ENCODE results near the gene ANTXR1. TPM values are rescaled to one million over a fixed set of nuclear protein-coding genes. Genes with fewer than 3 reads are reported as not detected.

The ANTXR1 gene
- 81.2 TPM for total RNA-seq
- long read RNA-seq, full-length matches to known transcripts = 5 of 25 reads
- long read RNA-seq, partial matches to known transcripts = 18 of 25 reads
- long read RNA-seq, other reads (novel, unspliced or antisense) = 2 of 25 reads

GRCh38 chr2:69013142-69013839, at the start of gene ANTXR1:
Gene ANTXR1 (plus strand): TSS chr2:69013179. CDS start chr2:69013500, 321 bp downstream.
- H3K4me1 ChIP-seq = peaks cover 13% of the 10 kb centered on the region
- DNase-seq = peak; percentile 70
- TF ChIP-seq CTCF (IDR thresholded peaks at IDR 0.05) = no peak
- no peaks in the 10 kb centered on the region for H3K9me3 ChIP-seq
- H3K27me3 ChIP-seq = no peaks in the 10 kb centered on the region
- H3K36me3 ChIP-seq = no peaks in the 10 kb centered on the region
- intact Hi-C loops (cut with DNase I) = loop anchor here (10.0 kb wide), 1 partner anchor 292 kb away; no protein-coding TSS in a partner anchor
- peak within 1 kb of the TSS; percentile 75 for H3K27ac ChIP-seq
- peak; percentile 70 for ATAC-seq
- H3K4me3 ChIP-seq = peak within 1 kb of the TSS; percentile 78

GRCh38 chr2:68964282-68964681, 48.7 kb upstream of the ANTXR1 start:
- DNase-seq = no peak
- no peaks in the 10 kb centered on the region for H3K36me3 ChIP-seq
- H3K4me3 ChIP-seq = no peak overlapping the region
- no peak for TF ChIP-seq CTCF (IDR thresholded peaks at IDR 0.05)
- H3K9me3 ChIP-seq = no peaks in the 10 kb centered on the region
- no peaks in the 10 kb centered on the region for H3K27me3 ChIP-seq
- no peaks in the 10 kb centered on the region for H3K4me1 ChIP-seq
- no peak for ATAC-seq
- intact Hi-C loops (cut with DNase I) = no loop called here
- H3K27ac ChIP-seq = no peak overlapping the region

- H3K4me1 ChIP-seq = no peaks in the 10 kb centered on the region
- H3K36me3 ChIP-seq = no peaks in the 10 kb centered on the region
- H3K27me3 ChIP-seq = no peaks in the 10 kb centered on the region
- no peak for DNase-seq
- no peak overlapping the region for H3K4me3 ChIP-seq
- intact Hi-C loops (cut with DNase I) = no loop called here
- ATAC-seq = no peak
- H3K27ac ChIP-seq = no peak overlapping the region
- H3K9me3 ChIP-seq = no peaks in the 10 kb centered on the region
- TF ChIP-seq CTCF (IDR thresholded peaks at IDR 0.05) = no peak
These were observed 44.8 kb upstream of the ANTXR1 start for GRCh38 chr2:68968221-68968620.

- no peak for ATAC-seq
- H3K27ac ChIP-seq = no peak overlapping the region
- intact Hi-C loops (cut with DNase I) = no loop called here
These were observed 43.1 kb upstream of the ANTXR1 start for GRCh38 chr2:68969736-68970490.

More at GRCh38 chr2:68969736-68970490, 43.1 kb upstream of the ANTXR1 start:
- Histone ChIP-seq H3K4me3 (no peak overlapping the region), H3K27me3 (no peaks in the 10 kb centered on the region), H3K4me1 (no peaks in the 10 kb centered on the region), H3K36me3 (no peaks in the 10 kb centered on the region), H3K9me3 (no peaks in the 10 kb centered on the region)
- TF ChIP-seq CTCF (IDR thresholded peaks at IDR 0.05) = no peak
- DNase-seq = no peak
